Endothelial cell of umbilical vein (primary cell): ENCODE results near the gene PHLDB2. TPM values are rescaled to one million over a fixed set of nuclear protein-coding genes. Genes with fewer than 3 reads are reported as not detected.

Source experiments
- BruUV-seq: library from RNA; stranded (reverse); fragments of 400-500 nt; replicated peaks from 2 replicates; lab custom pipeline; 2021; lab: Mats Ljungman, UMichigan
- CTCF ChIA-PET: fragments of 300-600, 350-600 bp; sonication (Branson Sonifier 250); formaldehyde crosslinking; loops from one replicate; lab custom pipeline; 2021; ENCODE audit warnings: antibody characterized with exemption, inconsistent platforms; lab: Charles Lee
- POLR2A ChIA-PET: fragments of 300-600, 350-600 bp; sonication (Branson Sonifier 250); formaldehyde crosslinking; loops from one replicate; lab custom pipeline; 2021; ENCODE audit warnings: antibody characterized with exemption, inconsistent platforms; lab: Charles Lee
- DNase-seq: peaks from one replicate; pipeline ENCODE4 v3.0.0-alpha.2; 2011; ENCODE audit warnings: low read depth, low spot score
- FAIRE-seq: peaks from 2 replicates; lab custom pipeline; 2011; peaks lifted over from hg19 to GRCh38; lab: Jason Lieb, UNC
- H2AFZ ChIP-seq: 2 replicates; pipeline ENCODE4 v1.6.0; 2012; ENCODE audit warnings: low read depth, low read length, control low read depth, inconsistent platforms
- H3K27ac ChIP-seq: 2 replicates; pipeline ENCODE4 v1.5.1; 2011; ENCODE audit warnings: low read depth, mild to moderate bottlenecking, control low read depth, low read length, moderate library complexity; ENCODE audit not compliant: insufficient read depth
- H3K27me3 ChIP-seq, 2 experiments: 2 replicates each; pipeline versions ENCODE4 v1.6.0 to v1.6.1; 2011; ENCODE audit warnings: low read length in 2 of 2, mixed read lengths in 1 of 2; ENCODE audit not compliant: control insufficient read depth in 2 of 2, insufficient read depth in 2 of 2
- H3K36me3 ChIP-seq, 2 experiments: 2 replicates in 1 of 2; 3 replicates in 1 of 2; pipeline ENCODE4 v1.5.1; 2011; ENCODE audit warnings: low read length in 2 of 2, mild to moderate bottlenecking in 1 of 2, moderate library complexity in 1 of 2; ENCODE audit not compliant: control insufficient read depth in 2 of 2, insufficient read depth in 2 of 2; ENCODE audit errors: extremely low read depth in 1 of 2
- H3K4me1 ChIP-seq: 3 replicates; pipeline ENCODE4 v1.5.1; 2011; ENCODE audit warnings: mild to moderate bottlenecking, low read length; ENCODE audit not compliant: control insufficient read depth, insufficient read depth; ENCODE audit errors: extremely low read depth
- H3K4me2 ChIP-seq: 2 replicates; pipeline ENCODE4 v1.6.1; 2011; ENCODE audit warnings: low read length, control low read depth, mixed read lengths; ENCODE audit not compliant: insufficient read depth
- H3K4me3 ChIP-seq, 3 experiments: fragments of 200-600 bp in 1 of 3; sonication (generic), shearing (Covaris generic) in 1 of 3; replicated peaks in 1 of 3; 2 replicates each; pipeline ENCODE4 v1.5.1; 2011 to 2016; ENCODE audit warnings: control low read depth in 3 of 3, low read length in 3 of 3, mild to moderate bottlenecking in 2 of 3, inconsistent platforms in 1 of 3, low read depth in 1 of 3, moderate library complexity in 1 of 3; ENCODE audit not compliant: insufficient read depth in 1 of 3
- H3K79me2 ChIP-seq: 2 replicates; pipeline ENCODE4 v1.6.0; 2012; ENCODE audit warnings: low read length, inconsistent platforms; ENCODE audit not compliant: control insufficient read depth, insufficient read depth
- H3K9ac ChIP-seq: replicated peaks from 2 replicates; pipeline ENCODE3; 2011; ENCODE audit warnings: low read length, control low read depth; ENCODE audit not compliant: insufficient read depth; ENCODE audit errors: extremely low read depth
- H3K9me1 ChIP-seq: replicated peaks from 3 replicates; pipeline ENCODE4 v1.6.0; 2011; ENCODE audit warnings: mild to moderate bottlenecking, low read length; ENCODE audit not compliant: control insufficient read depth, insufficient read depth; ENCODE audit errors: extremely low read depth
- H3K9me3 ChIP-seq: replicated peaks from 2 replicates; pipeline ENCODE4 v1.5.1; 2012; ENCODE audit warnings: low read length, inconsistent platforms; ENCODE audit not compliant: control insufficient read depth, insufficient read depth
- H4K20me1 ChIP-seq: replicated peaks from 2 replicates; pipeline ENCODE3; 2011; ENCODE audit warnings: mild to moderate bottlenecking, low read length; ENCODE audit not compliant: control insufficient read depth, insufficient read depth; ENCODE audit errors: extremely low read depth
- EZH2 ChIP-seq: IDR thresholded peaks from 2 replicates; pipeline ENCODE4 v1.6.1; 2012; ENCODE audit warnings: borderline replicate concordance, low read depth, mild to moderate bottlenecking, moderate library complexity, low read length, inconsistent platforms; ENCODE audit not compliant: severe bottlenecking
- FOS ChIP-seq: IDR thresholded peaks from 2 replicates; pipeline ENCODE4 v1.6.1; 2011; ENCODE audit warnings: mild to moderate bottlenecking, low read length, moderate library complexity, borderline replicate concordance; ENCODE audit not compliant: insufficient read depth
- GATA2 ChIP-seq: IDR thresholded peaks from 2 replicates; pipeline ENCODE4 v1.7.0; 2011; ENCODE audit warnings: low read depth, mild to moderate bottlenecking, moderate library complexity, mixed read lengths, low read length; ENCODE audit not compliant: insufficient read length, insufficient read depth
- JUN ChIP-seq: IDR thresholded peaks from 2 replicates; pipeline ENCODE4 v1.6.1; 2011; ENCODE audit warnings: borderline replicate concordance, low read depth; ENCODE audit not compliant: insufficient read length, insufficient read depth
- MYC ChIP-seq: IDR thresholded peaks from one replicate; pipeline ENCODE4 v1.6.1; 2011; ENCODE audit warnings: mild to moderate bottlenecking, low read depth, low read length
- POLR2A ChIP-seq: IDR thresholded peaks from 2 replicates; pipeline ENCODE4 v1.6.1; 2012; ENCODE audit warnings: low read depth, mild to moderate bottlenecking, control low read depth, low read length
- POLR2AphosphoS5 ChIP-seq: IDR thresholded peaks from 2 replicates; pipeline ENCODE4 v1.6.1; 2012; ENCODE audit warnings: low read depth, mild to moderate bottlenecking, control low read depth, low read length, moderate library complexity; ENCODE audit not compliant: insufficient read depth
- dilution Hi-C: fragments of 300-500 bp; cut with MboI; formaldehyde crosslinking; loops from one replicate; pipeline ENCODE4 v1.15.0; 2019; ENCODE audit warnings: low sequenced_read_pairs; ENCODE audit not compliant: extremely low pct_ligation_motif_present
- intact Hi-C: fragments of 100-400 bp; cut with micrococcal nuclease; formaldehyde crosslinking; loops from one replicate; pipeline ENCODE4 v1.10.0; 2022
- polyA plus RNA-seq, 4 experiments: library from polyadenylated mRNA; depleted of rRNA in 3 of 4; stranded (reverse) in 3 of 4; unstranded in 1 of 4; fragments of >200 nt; gene quantifications; 2 replicates each; pipeline versions ENCODE4 v1.2.1 to v1.2.3, GENCODE V29; 2011 to 2012; ENCODE audit warnings: missing spikeins in 1 of 4
- total RNA-seq: library from RNA; stranded (reverse); gene quantifications from 2 replicates; pipeline ENCODE4 v1.2.3, GENCODE V29; 2021
- TF ChIP-seq, protein P1 (sequence below), 2 donors: IDR thresholded peaks; 1 replicate in 1 of 2; 2 replicates in 1 of 2; pipeline ENCODE4 v1.5.1; 2011; ENCODE audit warnings: low read length in 2 of 2, mild to moderate bottlenecking in 2 of 2, moderate library complexity in 2 of 2, control low read depth in 1 of 2, inconsistent platforms in 1 of 2, low read depth in 1 of 2; ENCODE audit not compliant: insufficient read depth in 1 of 2; ENCODE audit errors: extremely low read depth in 1 of 2
- TF ChIP-seq, protein P2 (sequence below): IDR thresholded peaks from 2 replicates; pipeline ENCODE4 v1.6.1; 2011; ENCODE audit not compliant: insufficient read depth, insufficient read length

The PHLDB2 gene
- total and polyA plus RNA-seq, 2 donors (not counting 3 experiments of a cell fraction or from before 2014, with no cell fraction given): 22.4 to 104 TPM

DNA sequence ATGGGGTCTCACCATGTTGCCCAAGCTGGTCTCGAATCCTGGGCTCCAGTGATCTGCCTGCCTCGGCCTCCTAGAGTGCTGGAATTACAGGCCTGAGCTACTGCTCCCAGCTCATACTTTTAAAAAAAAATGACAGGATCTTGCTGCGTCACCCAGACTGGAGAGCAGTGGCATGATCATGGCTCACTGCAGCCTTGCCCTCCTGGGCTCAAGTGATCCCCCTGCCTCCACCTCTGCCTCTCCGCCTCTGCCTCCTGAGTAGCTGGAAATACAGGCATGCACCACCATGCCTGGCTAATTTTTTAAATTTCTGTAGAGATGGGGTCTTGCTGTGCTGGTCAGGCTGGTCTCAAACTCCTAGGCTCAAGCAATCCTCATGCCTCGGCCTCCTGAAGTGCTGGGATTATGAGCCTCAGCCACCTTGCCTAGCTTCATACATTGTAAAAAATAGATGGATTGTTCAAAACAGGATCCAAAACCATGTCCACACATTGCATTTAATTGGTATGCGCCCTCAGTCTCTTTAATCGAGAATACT is 8.9 kb downstream of the PHLDB2 start:
- dilution Hi-C loops (loop anchor here (25.0 kb wide), 1 partner anchor 131 kb away; no protein-coding TSS in a partner anchor), intact Hi-C loops (no loop called here)
- peaks cover 3 to 6% of the 10 kb centered on the region in 2 experiments for H3K36me3 ChIP-seq
- H3K79me2 ChIP-seq: peaks cover 88% of the 10 kb centered on the region
- FAIRE-seq (no peak), DNase-seq (no peak)
- H3K9me1 ChIP-seq: no peaks in the 10 kb centered on the region
- BruUV-seq: no TSS peak
- no peak overlapping the region for H3K4me3 ChIP-seq
- no peak overlapping the region for H2AFZ ChIP-seq
- POLR2A ChIA-PET: no interaction called here
- H3K4me2 ChIP-seq: no peak overlapping the region
- CTCF ChIA-PET: interaction anchor here (0.9 to 5.4 kb wide), 7 partner anchors 13 to 152 kb away, joined by 3 to 37 read pairs (median 13); partner anchors contain the start of gene ABHD10
- H3K9me3 ChIP-seq: no peaks in the 10 kb centered on the region
- H4K20me1 ChIP-seq: no peaks in the 10 kb centered on the region
- no peak overlapping the region for H3K9ac ChIP-seq
- peaks cover 36% of the 10 kb centered on the region for H3K4me1 ChIP-seq
- no peak overlapping the region for H3K27ac ChIP-seq
- no peaks in the 10 kb centered on the region for H3K27me3 ChIP-seq
- TF ChIP-seq MYC: no peak
- no peak for TF ChIP-seq POLR2A
- no peak for TF ChIP-seq FOS
- TF ChIP-seq JUN: no peak
- TF ChIP-seq POLR2AphosphoS5: no peak
- TF ChIP-seq, protein P1, sequence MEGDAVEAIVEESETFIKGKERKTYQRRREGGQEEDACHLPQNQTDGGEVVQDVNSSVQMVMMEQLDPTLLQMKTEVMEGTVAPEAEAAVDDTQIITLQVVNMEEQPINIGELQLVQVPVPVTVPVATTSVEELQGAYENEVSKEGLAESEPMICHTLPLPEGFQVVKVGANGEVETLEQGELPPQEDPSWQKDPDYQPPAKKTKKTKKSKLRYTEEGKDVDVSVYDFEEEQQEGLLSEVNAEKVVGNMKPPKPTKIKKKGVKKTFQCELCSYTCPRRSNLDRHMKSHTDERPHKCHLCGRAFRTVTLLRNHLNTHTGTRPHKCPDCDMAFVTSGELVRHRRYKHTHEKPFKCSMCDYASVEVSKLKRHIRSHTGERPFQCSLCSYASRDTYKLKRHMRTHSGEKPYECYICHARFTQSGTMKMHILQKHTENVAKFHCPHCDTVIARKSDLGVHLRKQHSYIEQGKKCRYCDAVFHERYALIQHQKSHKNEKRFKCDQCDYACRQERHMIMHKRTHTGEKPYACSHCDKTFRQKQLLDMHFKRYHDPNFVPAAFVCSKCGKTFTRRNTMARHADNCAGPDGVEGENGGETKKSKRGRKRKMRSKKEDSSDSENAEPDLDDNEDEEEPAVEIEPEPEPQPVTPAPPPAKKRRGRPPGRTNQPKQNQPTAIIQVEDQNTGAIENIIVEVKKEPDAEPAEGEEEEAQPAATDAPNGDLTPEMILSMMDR (IDR thresholded peaks at IDR 0.05; ENCODE audit: extremely low read depth in 1 of 2, insufficient read depth in 1 of 2, low read depth in 1 of 2, low read length in 2 of 2): no peak
- TF ChIP-seq GATA2: no peak
- no peak for TF ChIP-seq EZH2
- TF ChIP-seq, protein P2, sequence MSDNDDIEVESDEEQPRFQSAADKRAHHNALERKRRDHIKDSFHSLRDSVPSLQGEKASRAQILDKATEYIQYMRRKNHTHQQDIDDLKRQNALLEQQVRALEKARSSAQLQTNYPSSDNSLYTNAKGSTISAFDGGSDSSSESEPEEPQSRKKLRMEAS: no peak
